Chondrocyte (in vitro differentiated cells): ENCODE measurements around the gene UNCX. TPM values are rescaled to one million over a fixed set of nuclear protein-coding genes. Genes with fewer than 3 reads are reported as not detected.

Experiments
- DNase-seq: peaks from one replicate; pipeline ENCODE4 v3.0.0; 2021; ENCODE audit warnings: mixed read lengths, low spot score
- H3K27ac Mint-ChIP-seq: one replicate; pipeline ENCODE4 v1.8.0; 2021; ENCODE audit warnings: mild to moderate bottlenecking, moderate library complexity, mixed read lengths; ENCODE audit not compliant: unreplicated experiment
- H3K27me3 Mint-ChIP-seq: 2 replicates; pipeline ENCODE4 v1.8.0; 2021; ENCODE audit warnings: low read depth, mixed read lengths
- H3K36me3 Mint-ChIP-seq: 2 replicates; pipeline ENCODE4 v1.8.0; 2021; ENCODE audit warnings: low read depth, mixed read lengths
- H3K4me1 Mint-ChIP-seq: 2 replicates; pipeline ENCODE4 v1.8.0; 2021; ENCODE audit warnings: low read depth, mild to moderate bottlenecking, mixed read lengths
- H3K4me3 Mint-ChIP-seq: one replicate; pipeline ENCODE4 v1.8.0; 2021; ENCODE audit warnings: mild to moderate bottlenecking, moderate library complexity, mixed read lengths; ENCODE audit not compliant: unreplicated experiment
- H3K9me3 Mint-ChIP-seq: 2 replicates; pipeline ENCODE4 v1.8.0; 2021; ENCODE audit warnings: low read depth, mixed read lengths
- total RNA-seq: library from RNA; stranded (reverse); gene quantifications from 3 replicates; pipeline ENCODE4 v1.2.1, GENCODE V29; 2021
- TF ChIP-seq, protein P1 (sequence below): fragments of 200-600 bp; sonication (generic); IDR thresholded peaks from 2 replicates; pipeline ENCODE4 v1.5.0; 2021; ENCODE audit warnings: antibody characterized with exemption, mild to moderate bottlenecking, moderate library complexity

Gene UNCX
- total RNA-seq, 1 donor from 2014 or later: not detected

- Mint-ChIP-seq H3K36me3 (no peaks in the 10 kb centered on the region), H3K4me1 (no peaks in the 10 kb centered on the region), H3K4me3 (no peak overlapping the region), H3K27me3 (peaks cover 55% of the 10 kb centered on the region), H3K27ac (no peak overlapping the region), H3K9me3 (no peaks in the 10 kb centered on the region)
- TF ChIP-seq, protein P1, sequence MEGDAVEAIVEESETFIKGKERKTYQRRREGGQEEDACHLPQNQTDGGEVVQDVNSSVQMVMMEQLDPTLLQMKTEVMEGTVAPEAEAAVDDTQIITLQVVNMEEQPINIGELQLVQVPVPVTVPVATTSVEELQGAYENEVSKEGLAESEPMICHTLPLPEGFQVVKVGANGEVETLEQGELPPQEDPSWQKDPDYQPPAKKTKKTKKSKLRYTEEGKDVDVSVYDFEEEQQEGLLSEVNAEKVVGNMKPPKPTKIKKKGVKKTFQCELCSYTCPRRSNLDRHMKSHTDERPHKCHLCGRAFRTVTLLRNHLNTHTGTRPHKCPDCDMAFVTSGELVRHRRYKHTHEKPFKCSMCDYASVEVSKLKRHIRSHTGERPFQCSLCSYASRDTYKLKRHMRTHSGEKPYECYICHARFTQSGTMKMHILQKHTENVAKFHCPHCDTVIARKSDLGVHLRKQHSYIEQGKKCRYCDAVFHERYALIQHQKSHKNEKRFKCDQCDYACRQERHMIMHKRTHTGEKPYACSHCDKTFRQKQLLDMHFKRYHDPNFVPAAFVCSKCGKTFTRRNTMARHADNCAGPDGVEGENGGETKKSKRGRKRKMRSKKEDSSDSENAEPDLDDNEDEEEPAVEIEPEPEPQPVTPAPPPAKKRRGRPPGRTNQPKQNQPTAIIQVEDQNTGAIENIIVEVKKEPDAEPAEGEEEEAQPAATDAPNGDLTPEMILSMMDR: peak; percentile 81
- DNase-seq: no peak
These were observed 7.1 kb upstream of the UNCX start for GRCh38 chr7:1225441-1226185.

GRCh38 chr7:1226186-1226901 lies 6.3 kb upstream of the UNCX start:
- DNase-seq: no peak
- no peak overlapping the region for H3K4me3 Mint-ChIP-seq
- no peaks in the 10 kb centered on the region for H3K9me3 Mint-ChIP-seq
- TF ChIP-seq, protein P1: no peak
- peaks cover 54% of the 10 kb centered on the region for H3K27me3 Mint-ChIP-seq
- no peaks in the 10 kb centered on the region for H3K4me1 Mint-ChIP-seq
- H3K27ac Mint-ChIP-seq: no peak overlapping the region
- H3K36me3 Mint-ChIP-seq: no peaks in the 10 kb centered on the region

DNA sequence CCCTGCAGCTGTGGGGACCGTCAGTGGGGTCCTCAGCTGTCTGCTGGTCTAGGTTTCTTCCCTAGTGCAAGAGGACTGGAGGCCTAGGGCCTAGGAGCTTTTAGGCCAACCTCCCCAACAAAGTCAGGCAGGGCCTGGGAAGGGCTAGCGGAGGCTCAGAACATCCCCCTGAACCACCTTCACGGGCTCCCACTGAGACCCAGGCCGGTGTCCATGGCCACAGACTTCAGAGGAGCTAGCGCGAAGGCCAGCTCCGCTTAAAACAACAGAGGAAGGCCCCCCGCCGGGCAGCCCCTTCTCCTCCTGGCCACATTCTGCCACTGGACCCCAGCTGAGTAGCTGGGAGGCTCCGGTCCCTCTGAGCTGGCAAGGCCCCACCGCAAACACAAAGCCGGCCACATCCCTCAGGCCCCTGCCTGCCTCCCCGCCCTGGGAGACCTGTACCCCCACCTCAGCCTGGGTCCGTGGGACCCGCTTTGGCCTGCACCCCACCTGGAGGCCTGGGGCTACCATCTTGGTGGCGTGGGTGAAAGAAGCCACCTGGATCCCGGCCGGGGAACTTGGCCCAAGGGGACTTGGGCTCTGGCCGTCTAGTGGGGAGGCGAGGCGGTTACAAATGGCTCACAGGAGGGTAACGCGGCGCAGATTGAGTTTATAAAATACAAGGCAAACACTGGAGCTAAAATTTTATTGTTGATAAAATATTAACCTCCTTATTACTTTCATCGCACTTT lies 5.4 kb upstream of the UNCX start:
- H3K36me3 Mint-ChIP-seq: peaks cover 3% of the 10 kb centered on the region
- H3K9me3 Mint-ChIP-seq: no peaks in the 10 kb centered on the region
- no peak overlapping the region for H3K27ac Mint-ChIP-seq
- H3K27me3 Mint-ChIP-seq: peaks cover 56% of the 10 kb centered on the region
- H3K4me3 Mint-ChIP-seq: no peak overlapping the region
- TF ChIP-seq, protein P1: no peak
- no peak for DNase-seq
- peaks cover 2% of the 10 kb centered on the region for H3K4me1 Mint-ChIP-seq

DNA sequence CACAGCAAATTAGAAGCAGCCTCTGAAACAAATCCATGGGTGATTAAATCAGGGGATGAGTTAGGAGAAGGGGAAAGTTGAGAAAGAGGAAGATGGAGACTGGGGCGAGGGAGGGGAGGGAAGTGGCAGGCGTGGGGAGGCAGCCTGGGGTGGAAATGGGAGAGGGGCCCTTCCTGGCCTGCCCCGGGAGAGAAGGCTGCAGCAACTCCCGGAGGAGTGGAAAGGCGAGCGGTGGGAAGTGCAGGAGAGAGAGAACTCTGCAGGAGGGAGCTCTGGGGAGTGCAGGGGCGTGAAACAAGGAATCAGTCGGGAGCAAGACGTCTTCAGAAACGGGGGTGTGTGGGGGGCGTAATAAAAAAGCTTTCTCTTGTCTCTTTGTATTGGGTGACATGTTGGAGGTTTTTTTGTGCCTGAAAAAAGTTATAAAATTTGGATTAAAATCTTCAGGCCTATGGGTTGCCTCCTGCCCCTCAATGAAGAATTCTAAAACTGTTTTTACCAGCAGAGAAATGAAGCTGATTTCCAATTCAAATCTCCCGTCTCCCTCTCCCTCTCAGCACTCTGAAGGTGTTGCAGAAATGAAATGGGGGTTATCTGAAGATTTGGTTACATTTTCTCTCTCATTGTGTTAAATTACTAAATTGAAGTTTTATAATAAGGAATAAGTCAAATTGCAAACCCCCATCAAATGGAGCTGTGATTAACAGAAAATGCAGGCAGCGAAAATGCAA lies 4.7 kb upstream of the UNCX start:
- Mint-ChIP-seq H3K4me3 (no peak overlapping the region), H3K9me3 (no peaks in the 10 kb centered on the region), H3K27me3 (peaks cover 57% of the 10 kb centered on the region), H3K36me3 (peaks cover 3% of the 10 kb centered on the region), H3K27ac (no peak overlapping the region), H3K4me1 (peaks cover 2% of the 10 kb centered on the region)
- TF ChIP-seq, protein P1: no peak
- DNase-seq: no peak
